Measurements from ENCODE around the gene SCG3.

The SCG3 gene

GRCh38 chr15:51760805-51761204, 79.5 kb downstream of the SCG3 start:
- no peak for DNase-seq

GRCh38 chr15:51765751-51766150, 84.4 kb downstream of the SCG3 start:
- DNase-seq, result no peak

DNA sequence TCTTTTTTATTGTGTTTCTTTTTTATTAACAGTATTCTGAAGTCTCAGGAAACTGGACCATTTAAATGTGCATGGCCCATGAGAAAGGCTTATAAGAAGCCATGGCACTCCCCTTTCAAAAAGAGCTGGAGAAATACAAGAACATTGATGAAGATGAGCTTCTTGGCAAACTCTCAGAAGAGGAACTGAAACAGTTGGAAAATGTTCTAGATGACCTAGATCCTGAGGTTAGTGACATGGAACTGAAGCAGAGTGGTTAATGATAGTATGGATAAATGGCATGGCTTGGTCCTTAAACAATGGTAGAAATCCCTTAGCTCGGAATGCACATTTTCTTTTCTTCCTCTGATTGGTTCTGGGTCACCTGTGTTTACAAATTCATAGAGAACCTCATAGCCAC, 85.0 kb downstream of the SCG3 start:
- no peak for DNase-seq

DNA sequence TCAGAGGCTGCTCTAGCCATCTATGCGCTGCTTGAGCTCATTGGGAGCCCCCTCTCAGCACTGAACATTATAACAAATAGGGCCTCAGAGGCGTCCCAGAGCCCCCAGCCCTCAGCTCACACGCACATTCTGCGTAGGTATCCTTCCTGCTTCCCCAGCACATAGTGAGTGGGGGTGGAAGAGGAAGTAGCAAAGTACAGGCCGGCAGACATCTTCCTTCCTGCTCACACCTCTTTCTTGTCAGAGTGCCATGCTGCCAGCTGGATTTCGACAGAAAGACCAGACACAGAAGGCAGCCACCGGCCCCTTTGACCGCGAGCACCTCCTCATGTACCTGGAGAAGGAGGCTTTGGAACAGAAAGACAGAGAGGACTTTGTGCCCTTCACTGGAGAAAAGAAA, 86.7 kb downstream of the SCG3 start:
- no peak for DNase-seq
